Urinary bladder (tissue), 4 donors: Measurements from ENCODE around the gene LDLRAD4. TPM values are rescaled to one million over a fixed set of nuclear protein-coding genes. Genes with fewer than 3 reads are reported as not detected.
"Not testable (repeated sequence)": the region's sequence is repeated elsewhere in the genome, so short reads cannot be mapped to it uniquely, and the experiment has no call there.

Source experiments
- DNase-seq: peaks from one replicate; pipeline ENCODE4 v3.0.0-alpha.2; 2015; ENCODE audit errors: extremely low spot score
- H3K27ac ChIP-seq: one replicate; pipeline ENCODE4 v1.5.1; 2013; ENCODE audit warnings: low read depth, mild to moderate bottlenecking, moderate library complexity
- H3K36me3 ChIP-seq: one replicate; pipeline ENCODE4 v1.6.1; 2013; ENCODE audit warnings: mild to moderate bottlenecking, moderate library complexity; ENCODE audit not compliant: insufficient read depth
- H3K4me1 ChIP-seq: one replicate; pipeline ENCODE4 v1.6.1; 2013; ENCODE audit warnings: mild to moderate bottlenecking, moderate library complexity; ENCODE audit not compliant: insufficient read depth
- H3K4me3 ChIP-seq: one replicate; pipeline ENCODE4 v1.5.1; 2013; ENCODE audit warnings: low read depth, low read length
- WGBS: extraction: QIAGEN DNeasy Blood & Tissue Kit; methylation state at CpG from one replicate; pipeline ENCODE4 v1.1.7; 2013; 5-methylcytosine and 5-hydroxymethylcytosine counted together
- polyA plus RNA-seq: library from polyadenylated mRNA; stranded (reverse); fragments of 200-250 nt; gene quantifications from one replicate; pipeline ENCODE4 v1.2.3, GENCODE V29; 2013
- total RNA-seq: library from RNA; depleted of rRNA; stranded (reverse); fragments of >200 nt; gene quantifications from one replicate; pipeline ENCODE4 v1.2.3, GENCODE V29; 2014
- donor health status: healthy with polysubstance abuse.
- donor health status: healthy.

Gene LDLRAD4
- total and polyA plus RNA-seq, 2 donors = 13.8 to 52.3 TPM

GRCh38 chr18:13465124-13465446, 246.5 kb downstream of the LDLRAD4 start:
- H3K27ac ChIP-seq = no peak overlapping the region
- no peak for DNase-seq
- H3K4me1 ChIP-seq = no peaks in the 10 kb centered on the region
- no peak overlapping the region for H3K4me3 ChIP-seq
- whole genome bisulfite sequencing = 78% methylated on average over 4 of the region's 4 CpGs
- no peaks in the 10 kb centered on the region for H3K36me3 ChIP-seq

- DNase-seq = no peak
- no peaks in the 10 kb centered on the region for H3K36me3 ChIP-seq
- no peak overlapping the region for H3K4me3 ChIP-seq
- no peaks in the 10 kb centered on the region for H3K4me1 ChIP-seq
- H3K27ac ChIP-seq = no peak overlapping the region
- WGBS = 79% methylated on average over 5 of the region's 5 CpGs
Measured at GRCh38 chr18:13465476-13465875, 246.9 kb downstream of the LDLRAD4 start.

- no peak for DNase-seq
- Histone ChIP-seq H3K4me1 (no peaks in the 10 kb centered on the region), H3K27ac (no peak overlapping the region), H3K4me3 (no peak overlapping the region), H3K36me3 (no peaks in the 10 kb centered on the region)
- WGBS = 93% methylated on average over 10 of the region's 10 CpGs
Measured at GRCh38 chr18:13470516-13471197, 252.1 kb downstream of the LDLRAD4 start.

GRCh38 chr18:13471198-13471845, 252.8 kb downstream of the LDLRAD4 start:
- DNase-seq = no peak
- Histone ChIP-seq H3K36me3 (no peaks in the 10 kb centered on the region), H3K27ac (no peak overlapping the region), H3K4me3 (no peak overlapping the region), H3K4me1 (no peaks in the 10 kb centered on the region)
- 93% methylated on average over 17 of the region's 17 CpGs for WGBS

GRCh38 chr18:13471971-13472628, 253.5 kb downstream of the LDLRAD4 start:
- Histone ChIP-seq H3K4me1 (no peaks in the 10 kb centered on the region), H3K27ac (no peak overlapping the region), H3K4me3 (no peak overlapping the region), H3K36me3 (no peaks in the 10 kb centered on the region)
- DNase-seq = no peak
- WGBS = 69% methylated on average over 17 of the region's 17 CpGs

- Histone ChIP-seq H3K4me1 (no peaks in the 10 kb centered on the region), H3K4me3 (no peak overlapping the region), H3K27ac (no peak overlapping the region), H3K36me3 (no peaks in the 10 kb centered on the region)
- no peak for DNase-seq
- WGBS = 98% methylated on average over 6 of the region's 6 CpGs
Measured at GRCh38 chr18:13473751-13474150, 255.2 kb downstream of the LDLRAD4 start.

GRCh38 chr18:13474336-13474735, 255.8 kb downstream of the LDLRAD4 start:
- no peak for DNase-seq
- Histone ChIP-seq H3K36me3 (no peaks in the 10 kb centered on the region), H3K4me1 (no peaks in the 10 kb centered on the region), H3K27ac (no peak overlapping the region), H3K4me3 (no peak overlapping the region)
- 97% methylated on average over 3 of the region's 3 CpGs for WGBS

GRCh38 chr18:13474907-13475545, 256.5 kb downstream of the LDLRAD4 start:
- Histone ChIP-seq H3K36me3 (no peaks in the 10 kb centered on the region), H3K4me3 (no peak overlapping the region), H3K4me1 (no peaks in the 10 kb centered on the region), H3K27ac (no peak overlapping the region)
- DNase-seq = no peak
- 63% methylated on average over 6 of the region's 6 CpGs for WGBS

- 97% methylated on average over 4 of the region's 4 CpGs for WGBS
- DNase-seq, H3K36me3 ChIP-seq, H3K27ac ChIP-seq, H3K4me1 ChIP-seq, H3K4me3 ChIP-seq: not testable (repeated sequence)
Measured at GRCh38 chr18:13476312-13476711, 257.8 kb downstream of the LDLRAD4 start.

GRCh38 chr18:13477147-13477683, 258.7 kb downstream of the LDLRAD4 start:
- no peak overlapping the region for H3K27ac ChIP-seq
- no peaks in the 10 kb centered on the region for H3K36me3 ChIP-seq
- WGBS = 94% methylated on average over 6 of the region's 6 CpGs
- no peaks in the 10 kb centered on the region for H3K4me1 ChIP-seq
- no peak overlapping the region for H3K4me3 ChIP-seq
- no peak for DNase-seq

GRCh38 chr18:13480571-13481255, 262.2 kb downstream of the LDLRAD4 start:
- 87% methylated on average over 11 of the region's 11 CpGs for whole genome bisulfite sequencing
- no peak overlapping the region for H3K27ac ChIP-seq
- no peak overlapping the region for H3K4me3 ChIP-seq
- no peaks in the 10 kb centered on the region for H3K4me1 ChIP-seq
- DNase-seq = no peak
- no peaks in the 10 kb centered on the region for H3K36me3 ChIP-seq

- H3K4me1 ChIP-seq = no peaks in the 10 kb centered on the region
- H3K36me3 ChIP-seq = no peaks in the 10 kb centered on the region
- H3K27ac ChIP-seq = no peak overlapping the region
- DNase-seq = no peak
- WGBS = 86% methylated on average over 11 of the region's 11 CpGs
- no peak overlapping the region for H3K4me3 ChIP-seq
Measured at GRCh38 chr18:13481331-13481730, 262.8 kb downstream of the LDLRAD4 start.
